ENCODE results near the gene CACNB4.

Gene CACNB4

DNA sequence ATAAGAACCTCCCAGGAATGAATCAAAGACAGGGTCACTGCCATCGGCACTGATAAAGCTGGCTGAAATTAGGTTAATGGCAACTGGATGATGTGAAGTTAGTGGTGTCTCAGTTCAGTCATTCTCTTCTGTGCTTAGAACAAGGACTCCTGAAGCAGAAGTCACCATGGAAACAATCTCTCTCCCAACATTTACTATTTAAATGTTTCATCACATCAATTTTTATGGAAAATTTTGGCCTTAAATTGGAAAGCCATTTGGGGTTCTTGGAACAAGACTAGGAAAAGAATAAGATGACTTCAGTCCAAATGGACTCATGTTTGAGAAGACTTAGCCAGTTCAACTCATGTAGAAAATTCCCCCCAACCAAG, 255.2 kb downstream of the CACNB4 start:
- intact Hi-C loops (cut with DNase I), result no loop called here
- no peak for DNase-seq

DNA sequence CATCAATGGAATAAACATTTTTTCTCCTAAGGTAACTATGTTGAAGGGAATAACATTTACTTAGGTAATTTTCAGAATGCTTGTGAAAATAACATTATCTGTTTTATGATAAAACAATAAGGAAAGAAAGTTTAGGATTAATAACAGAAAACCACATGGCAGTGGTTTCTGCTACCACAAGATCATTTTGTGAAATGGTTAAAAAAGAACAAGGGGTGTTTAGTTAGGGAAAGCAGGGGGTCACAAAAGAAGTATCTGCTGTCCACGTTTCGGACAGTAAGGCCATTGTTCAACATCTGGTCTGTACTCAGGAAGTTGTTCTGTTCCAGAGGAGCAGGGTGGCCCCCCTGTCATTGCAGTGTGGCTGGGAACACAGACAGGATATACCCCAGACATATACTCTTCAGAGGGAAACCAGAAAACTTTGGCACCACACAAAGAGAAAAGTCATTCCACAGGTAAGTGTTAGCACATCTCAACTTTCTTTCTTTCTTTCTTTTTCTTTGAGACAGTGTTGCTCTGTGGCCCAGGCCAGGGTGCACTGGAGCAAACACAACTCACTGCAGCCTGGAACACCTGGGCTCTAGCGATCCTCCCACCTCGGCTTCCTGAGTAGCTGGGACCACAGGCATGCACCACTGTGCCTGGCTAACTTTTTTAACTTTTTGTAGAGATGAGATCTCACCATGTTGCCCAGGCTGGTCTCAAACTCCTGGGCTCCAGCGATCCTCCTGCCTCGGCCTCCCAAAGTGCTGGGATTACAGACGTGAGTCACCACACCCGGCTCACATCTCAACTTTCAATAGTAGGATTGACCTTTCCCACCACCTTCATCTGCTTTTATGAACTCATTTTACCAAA, 255.8 kb downstream of the CACNB4 start:
- DNase-seq, result no peak
- intact Hi-C loops (cut with DNase I), result no loop called here

- no peak for DNase-seq
- intact Hi-C loops (cut with DNase I), result no loop called here
These were observed 257.8 kb downstream of the CACNB4 start for GRCh38 chr2:151841047-151841424.

DNA sequence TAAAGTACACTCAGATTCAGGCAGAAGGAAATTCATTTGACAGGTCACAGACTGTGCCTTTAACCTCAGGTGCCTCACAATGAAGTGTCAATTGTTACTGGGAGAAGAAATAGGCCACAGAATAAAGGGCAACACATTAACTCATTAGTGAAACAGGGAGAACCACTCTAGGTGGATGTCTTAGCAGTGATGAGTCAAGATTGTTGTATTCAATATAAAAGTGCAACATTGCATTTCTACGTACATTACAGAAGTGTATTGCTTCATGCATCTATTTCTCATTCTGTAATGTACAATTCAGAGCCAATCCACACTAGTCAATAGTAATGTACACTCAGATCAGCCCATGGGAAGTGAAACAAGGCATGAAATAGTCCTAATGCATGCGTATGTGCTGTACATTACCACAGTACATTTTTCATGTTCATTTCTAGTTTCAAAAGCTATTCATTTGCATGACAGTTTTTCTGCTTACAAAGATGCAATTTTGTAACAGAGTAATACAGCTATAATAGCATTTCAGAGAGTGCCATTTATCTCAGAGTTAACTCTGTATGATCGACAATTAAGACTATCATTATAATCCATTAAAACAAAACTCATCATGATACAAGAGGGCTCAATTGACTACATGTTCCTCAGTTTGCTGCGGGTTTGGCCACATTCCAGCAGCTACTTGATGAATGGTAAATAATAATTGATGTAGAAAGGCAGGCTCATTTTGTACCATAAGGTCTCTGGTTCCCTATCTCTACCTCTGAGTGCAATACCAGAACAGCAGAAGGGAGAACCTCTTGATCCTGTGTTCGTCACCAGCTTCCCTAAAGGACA, 258.4 kb downstream of the CACNB4 start:
- intact Hi-C loops (cut with DNase I), result no loop called here
- no peak for DNase-seq

DNA sequence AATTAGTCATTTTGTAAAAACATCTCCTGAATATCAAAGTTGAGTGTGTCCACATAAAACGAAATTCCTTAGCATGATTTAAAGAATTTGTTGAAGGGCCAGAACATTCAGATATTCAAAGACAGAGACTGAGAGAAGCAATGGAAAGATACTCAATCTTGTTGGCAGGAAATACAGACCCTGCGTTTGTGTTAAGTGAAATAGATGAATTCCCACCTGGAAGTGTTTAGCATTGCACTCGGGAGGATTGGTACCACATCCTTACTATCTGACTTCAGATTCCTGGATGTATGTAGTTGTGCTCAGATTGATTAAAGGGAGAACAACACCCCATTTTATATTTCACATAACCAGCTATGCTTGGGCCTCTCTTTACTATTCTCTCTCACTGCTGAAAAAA, 260.9 kb downstream of the CACNB4 start:
- intact Hi-C loops (cut with DNase I), result no loop called here

GRCh38 chr2:151833984-151834383, 264.9 kb downstream of the CACNB4 start:
- DNase-seq, result no peak
- intact Hi-C loops (cut with DNase I), result no loop called here

More for the DNA sequence above, 260.9 kb downstream of the CACNB4 start:
- no peak for DNase-seq

DNA sequence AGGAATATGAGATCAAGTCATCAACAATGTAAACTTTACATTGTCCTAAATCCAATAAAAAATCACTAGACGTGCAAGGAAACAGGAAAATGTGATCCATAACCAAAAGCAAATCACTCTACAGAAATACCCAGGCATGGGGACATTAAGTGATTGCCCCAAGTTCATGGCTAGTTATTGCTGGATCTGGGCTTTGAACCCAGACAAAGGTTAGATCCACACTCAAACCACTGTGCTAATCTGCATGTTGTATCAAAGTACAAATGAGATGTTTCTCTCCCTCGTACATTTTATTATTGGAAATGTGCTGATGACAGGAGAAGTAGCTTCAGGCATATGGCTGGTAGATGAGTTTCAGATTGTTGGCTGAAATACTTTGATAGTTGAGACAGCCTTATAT, 267.9 kb downstream of the CACNB4 start:
- intact Hi-C loops (cut with DNase I), result no loop called here
- DNase-seq, result no peak

GRCh38 chr2:151828890-151829324, 269.9 kb downstream of the CACNB4 start:
- DNase-seq, result no peak
- intact Hi-C loops (cut with DNase I), result loop anchor here (10.0 kb wide), 2 partner anchors 146 to 176 kb away; no protein-coding TSS in a partner anchor

- intact Hi-C loops (cut with DNase I), result loop anchor here (10.0 kb wide), 2 partner anchors 146 to 176 kb away; no protein-coding TSS in a partner anchor
- DNase-seq, result peak; percentile 92 to 99 (median 94)
These were observed 270.5 kb downstream of the CACNB4 start, which contains the start of gene ARL5A for GRCh38 chr2:151828143-151828889. Gene ARL5A (minus strand): TSS chr2:151828421. CDS start chr2:151828176, 245 bp downstream.

DNA sequence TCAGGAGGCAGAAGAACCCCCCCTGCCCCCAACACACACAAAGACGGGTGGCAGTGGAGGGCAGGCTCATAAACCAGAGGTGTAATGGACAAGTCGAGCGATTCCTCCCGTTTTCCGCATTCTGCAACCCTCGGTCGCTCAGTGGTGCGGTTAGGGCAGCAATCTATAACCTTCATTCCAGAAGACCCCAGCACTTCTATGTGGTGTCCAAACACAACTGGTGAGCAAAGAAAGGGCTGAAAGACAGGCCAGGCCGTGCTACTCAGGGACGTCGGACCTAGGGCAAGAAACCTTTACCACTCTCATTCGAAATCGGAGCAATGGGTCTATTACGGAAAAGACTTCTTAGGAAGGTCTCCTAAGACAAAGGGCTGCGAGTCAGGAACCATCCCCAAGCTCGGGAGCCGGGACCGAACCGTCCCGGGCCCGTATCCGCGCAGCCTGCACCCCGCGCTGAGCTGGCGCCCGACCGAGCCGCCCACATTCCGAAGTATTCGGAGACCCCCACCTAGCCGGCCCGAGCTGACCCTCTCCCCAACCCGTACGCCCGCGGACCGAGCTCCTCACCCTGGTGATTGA, 271.2 kb downstream of the CACNB4 start:
- intact Hi-C loops (cut with DNase I), result loop anchor here (10.0 kb wide), 2 partner anchors 147 to 177 kb away; no protein-coding TSS in a partner anchor
- DNase-seq, result peak in 3 of 10 donors; percentile 6 to 84 (median 19)

DNA sequence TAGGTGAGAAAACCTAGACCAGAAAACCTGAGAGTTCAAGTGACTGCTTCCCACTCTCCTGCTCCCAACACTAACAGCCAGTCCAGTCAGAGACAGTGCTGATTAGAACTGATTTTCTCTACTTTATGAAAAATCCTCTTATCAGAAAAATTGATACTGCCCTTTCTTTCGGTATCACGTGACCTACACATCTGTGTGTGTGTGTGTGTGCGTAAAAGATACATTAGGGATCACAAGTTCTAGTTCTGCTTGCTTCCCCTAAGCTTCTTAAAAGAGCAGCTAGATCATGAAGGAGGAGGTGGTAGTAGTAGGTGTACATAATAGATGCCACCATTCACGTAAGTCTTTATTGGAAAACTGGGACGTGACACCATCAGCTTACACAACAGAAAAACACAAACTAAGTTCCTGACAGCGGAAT, 272.1 kb downstream of the CACNB4 start:
- intact Hi-C loops (cut with DNase I), result loop anchor here (10.0 kb wide), 2 partner anchors 148 to 178 kb away; no protein-coding TSS in a partner anchor

DNA sequence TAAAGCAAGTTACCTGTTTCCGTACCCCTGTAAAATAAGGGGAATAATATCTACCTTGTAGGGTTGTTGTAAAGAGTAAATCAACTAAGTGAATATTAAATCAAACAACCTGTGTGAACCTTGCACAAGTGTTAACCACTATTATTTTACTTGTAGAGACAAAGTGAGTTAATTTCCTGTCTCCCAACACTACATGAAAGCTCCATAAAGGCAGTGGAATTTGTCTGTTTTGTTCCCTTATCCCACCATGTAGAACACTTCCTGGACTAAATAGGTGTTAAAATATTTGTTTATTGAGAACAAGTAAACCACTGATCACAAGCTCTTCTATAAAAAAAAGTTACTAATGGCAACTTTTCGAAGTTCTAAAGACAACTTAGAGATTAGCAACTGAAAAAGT, 274.0 kb downstream of the CACNB4 start:
- intact Hi-C loops (cut with DNase I), result loop anchor here (10.0 kb wide), 2 partner anchors 150 to 180 kb away; no protein-coding TSS in a partner anchor
- no peak for DNase-seq

More for the DNA sequence above, 272.1 kb downstream of the CACNB4 start:
- no peak for DNase-seq

GRCh38 chr2:151823651-151824050, 275.2 kb downstream of the CACNB4 start:
- intact Hi-C loops (cut with DNase I), result loop anchor here (10.0 kb wide), 2 partner anchors 151 to 181 kb away; no protein-coding TSS in a partner anchor
- no peak for DNase-seq

- DNase-seq, result no peak
- intact Hi-C loops (cut with DNase I), result loop anchor here (10.0 kb wide), 2 partner anchors 155 to 185 kb away; no protein-coding TSS in a partner anchor
These were observed 278.9 kb downstream of the CACNB4 start for GRCh38 chr2:151819920-151820319.

GRCh38 chr2:151817929-151818328, 280.9 kb downstream of the CACNB4 start:
- intact Hi-C loops (cut with DNase I), result no loop called here
- no peak for DNase-seq

DNA sequence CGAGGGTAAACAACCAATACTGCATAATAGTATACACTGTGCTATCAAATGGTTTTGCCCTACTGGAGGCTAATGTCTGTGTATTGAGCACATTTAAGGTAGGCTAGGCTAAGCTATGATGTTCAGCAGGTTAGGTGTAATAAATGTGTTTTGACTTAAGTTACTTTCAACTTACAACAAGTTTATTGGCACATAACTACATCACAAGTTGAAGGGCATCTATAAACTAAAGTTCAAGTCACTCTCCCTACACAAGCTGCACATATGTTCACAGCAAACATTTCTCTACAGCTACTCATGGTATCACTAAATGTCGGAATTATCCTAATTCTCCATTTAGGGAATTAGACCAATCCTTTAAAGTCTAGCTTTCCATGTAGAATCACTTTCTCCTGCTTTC, 282.0 kb downstream of the CACNB4 start:
- DNase-seq, result no peak
- intact Hi-C loops (cut with DNase I), result no loop called here

DNA sequence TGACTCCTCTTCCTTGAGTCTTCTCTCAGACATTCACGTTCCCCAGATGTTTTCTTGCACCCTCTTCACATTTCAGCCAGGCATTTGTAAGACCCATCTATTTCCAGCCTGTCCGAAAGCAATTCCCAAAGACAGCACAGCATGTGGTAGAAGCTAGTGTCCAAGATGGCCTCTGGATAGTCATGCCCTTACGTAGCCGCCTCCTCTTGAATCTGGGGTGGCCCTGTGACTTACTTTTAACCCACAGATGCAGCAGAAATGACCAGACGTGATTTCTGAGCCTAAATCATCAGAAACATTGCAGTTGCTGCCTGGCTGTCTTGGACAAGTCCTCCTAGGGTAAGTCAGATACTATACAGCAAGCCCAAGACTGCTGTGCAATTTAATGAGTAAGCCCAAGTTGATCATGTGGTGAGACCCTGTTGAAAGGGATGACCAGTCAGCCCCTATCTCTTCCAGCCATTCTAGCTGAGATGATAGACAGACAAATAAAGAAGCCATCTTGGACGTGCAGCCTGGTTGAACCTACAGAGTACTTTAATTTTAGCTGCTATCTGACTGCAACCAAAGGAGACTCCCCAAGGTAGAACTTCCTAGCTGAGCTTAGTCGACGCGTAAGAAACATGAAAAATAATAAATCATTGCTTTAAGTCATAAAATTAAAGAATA, 282.9 kb downstream of the CACNB4 start:
- DNase-seq, result no peak
- intact Hi-C loops (cut with DNase I), result no loop called here

DNA sequence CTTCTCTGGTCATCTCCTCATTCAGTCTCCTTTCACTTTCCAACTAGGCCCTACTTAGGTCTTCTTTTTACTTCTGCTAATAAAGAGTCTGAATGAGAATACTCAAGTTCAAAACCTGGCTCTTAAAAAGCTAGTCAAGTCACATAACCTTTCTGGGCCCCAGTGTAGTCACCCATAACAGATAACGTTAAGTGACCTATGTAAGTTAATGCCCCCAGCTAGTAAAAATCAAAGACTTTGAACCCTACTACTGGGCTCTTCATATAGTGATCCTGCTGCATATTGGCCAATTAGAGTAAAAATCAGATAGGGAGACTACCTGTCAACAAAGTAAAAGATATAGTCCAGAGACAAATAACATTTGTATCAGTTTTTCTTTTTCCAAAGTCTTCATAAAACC, 288.4 kb downstream of the CACNB4 start:
- no peak for DNase-seq
- intact Hi-C loops (cut with DNase I), result no loop called here

DNA sequence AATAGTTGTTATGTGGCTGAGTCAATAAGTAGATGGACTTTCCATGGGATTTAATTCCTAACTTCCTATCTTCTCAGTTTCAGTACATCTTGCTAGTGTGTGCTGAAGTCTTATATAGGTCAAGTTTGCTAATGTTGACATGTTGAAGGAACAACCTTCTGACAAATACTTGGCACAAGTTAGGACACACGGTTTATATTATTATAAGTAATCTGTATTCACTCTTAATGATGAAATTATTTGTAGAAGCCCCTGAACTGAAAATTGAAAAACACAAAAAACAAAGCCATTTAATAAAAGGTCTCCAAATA, 289.8 kb downstream of the CACNB4 start:
- no peak for DNase-seq
- intact Hi-C loops (cut with DNase I), result no loop called here
